Effector CD8-positive, alpha-beta T cell (primary cell): ENCODE data around the gene MAP4K2.
"Not testable (repeated sequence)": the region's sequence is repeated elsewhere in the genome, so short reads cannot be mapped to it uniquely, and the experiment has no call there.

Experiments
- DNase-seq: peaks from one replicate; lab custom pipeline; 2025; lab: John Stamatoyannopoulos, UW

Gene MAP4K2

GRCh38 chr11:64838600-64839334, 35.8 kb upstream of the MAP4K2 start:
- no peak for DNase-seq

- no peak for DNase-seq
Measured at GRCh38 chr11:64837887-64838351, 34.9 kb upstream of the MAP4K2 start.

GRCh38 chr11:64836448-64837072, 33.5 kb upstream of the MAP4K2 start:
- DNase-seq, result no peak

GRCh38 chr11:64835616-64836447, 32.8 kb upstream of the MAP4K2 start:
- DNase-seq, result no peak

- DNase-seq, result no peak
Measured at GRCh38 chr11:64834723-64835615, 32.0 kb upstream of the MAP4K2 start.

GRCh38 chr11:64834031-64834722, 31.2 kb upstream of the MAP4K2 start:
- no peak for DNase-seq

GRCh38 chr11:64833509-64833908, 30.5 kb upstream of the MAP4K2 start:
- no peak for DNase-seq

GRCh38 chr11:64833198-64833502, 30.1 kb upstream of the MAP4K2 start:
- no peak for DNase-seq

GRCh38 chr11:64832467-64833197, 29.6 kb upstream of the MAP4K2 start:
- no peak for DNase-seq

- no peak for DNase-seq
Measured at GRCh38 chr11:64831411-64831891, 28.4 kb upstream of the MAP4K2 start.

GRCh38 chr11:64829536-64830251, 26.7 kb upstream of the MAP4K2 start:
- no peak for DNase-seq

GRCh38 chr11:64827451-64827839, 24.4 kb upstream of the MAP4K2 start:
- DNase-seq, result no peak

GRCh38 chr11:64826578-64827450, 23.8 kb upstream of the MAP4K2 start:
- DNase-seq, result no peak

GRCh38 chr11:64826062-64826461, 23.0 kb upstream of the MAP4K2 start:
- no peak for DNase-seq

GRCh38 chr11:64823568-64824119, 20.6 kb upstream of the MAP4K2 start:
- DNase-seq, result no peak

- no peak for DNase-seq
Measured at GRCh38 chr11:64817476-64817875, 14.5 kb upstream of the MAP4K2 start.

GRCh38 chr11:64815433-64815832, 12.4 kb upstream of the MAP4K2 start:
- not testable (repeated sequence) for DNase-seq

- DNase-seq, result no peak
Measured at GRCh38 chr11:64814712-64815187, 11.7 kb upstream of the MAP4K2 start.
